ENCODE data around the gene LIPE.
"Not testable (repeated sequence)": the region's sequence is repeated elsewhere in the genome, so short reads cannot be mapped to it uniquely, and the experiment has no call there.

Gene LIPE

GRCh38 chr19:42468273-42468796, 41.1 kb upstream of the LIPE start:
- DNase-seq (ENCODE audit: insufficient read length, low spot score): no peak
- TF ChIP-seq PAX5 (IDR thresholded peaks at IDR 0.05; ENCODE audit: insufficient read depth, low read length, severe bottlenecking) (no peak), POU2F2 (IDR thresholded peaks at IDR 0.05; ENCODE audit: low read depth, low read length) (no peak), POLR2A (IDR thresholded peaks at IDR 0.05; ENCODE audit: low read depth, low read length) (no peak), TAF1 (IDR thresholded peaks at IDR 0.05; ENCODE audit: low read depth, low read length) (no peak), POLR2AphosphoS5 (IDR thresholded peaks at IDR 0.05; ENCODE audit: low read depth, low read length) (no peak), SPI1 (IDR thresholded peaks at IDR 0.05; ENCODE audit: low read depth, low read length) (no peak)
- no peak for FAIRE-seq

DNA sequence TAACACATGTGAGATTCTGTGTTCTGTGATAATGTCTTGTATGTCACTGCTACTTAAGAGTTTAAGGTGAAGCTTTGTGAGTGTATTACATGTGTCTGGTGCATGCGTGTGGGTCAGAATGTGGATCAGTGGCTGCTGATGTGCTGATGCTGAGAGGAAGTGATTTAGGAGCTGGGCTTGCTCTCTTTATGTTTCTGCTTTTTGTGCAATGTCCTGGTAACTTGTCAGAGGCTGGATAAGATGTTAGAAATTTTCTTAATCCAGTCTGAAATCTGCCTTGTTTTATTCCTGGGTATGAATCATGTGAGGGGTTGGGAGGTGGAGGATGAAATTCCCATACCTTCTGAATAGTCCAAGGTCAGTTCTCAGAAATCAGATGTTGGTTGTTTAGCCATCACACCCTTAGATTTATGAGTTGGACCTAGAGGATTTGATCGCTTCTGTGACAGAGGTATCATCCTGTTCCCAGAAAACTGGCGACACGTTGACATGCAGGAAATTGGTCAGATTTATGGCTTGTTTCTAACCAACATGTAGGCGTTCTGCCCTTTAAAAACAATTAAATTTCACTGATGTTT, 40.1 kb upstream of the LIPE start:
- FAIRE-seq: peak; percentile 33
- TF ChIP-seq SPI1 (IDR thresholded peaks at IDR 0.05; ENCODE audit: low read depth, low read length) (peak; percentile 74), POLR2A (IDR thresholded peaks at IDR 0.05; ENCODE audit: low read depth, low read length) (no peak), TAF1 (IDR thresholded peaks at IDR 0.05; ENCODE audit: low read depth, low read length) (no peak), POLR2AphosphoS5 (IDR thresholded peaks at IDR 0.05; ENCODE audit: low read depth, low read length) (no peak), PAX5 (IDR thresholded peaks at IDR 0.05; ENCODE audit: insufficient read depth, low read length, severe bottlenecking) (no peak), POU2F2 (IDR thresholded peaks at IDR 0.05; ENCODE audit: low read depth, low read length) (no peak)

GRCh38 chr19:42466521-42467182, 39.5 kb upstream of the LIPE start:
- peak; percentile 85 for FAIRE-seq

More for the DNA sequence above, 40.1 kb upstream of the LIPE start:
- DNase-seq (ENCODE audit: insufficient read length, low spot score): no peak

DNA sequence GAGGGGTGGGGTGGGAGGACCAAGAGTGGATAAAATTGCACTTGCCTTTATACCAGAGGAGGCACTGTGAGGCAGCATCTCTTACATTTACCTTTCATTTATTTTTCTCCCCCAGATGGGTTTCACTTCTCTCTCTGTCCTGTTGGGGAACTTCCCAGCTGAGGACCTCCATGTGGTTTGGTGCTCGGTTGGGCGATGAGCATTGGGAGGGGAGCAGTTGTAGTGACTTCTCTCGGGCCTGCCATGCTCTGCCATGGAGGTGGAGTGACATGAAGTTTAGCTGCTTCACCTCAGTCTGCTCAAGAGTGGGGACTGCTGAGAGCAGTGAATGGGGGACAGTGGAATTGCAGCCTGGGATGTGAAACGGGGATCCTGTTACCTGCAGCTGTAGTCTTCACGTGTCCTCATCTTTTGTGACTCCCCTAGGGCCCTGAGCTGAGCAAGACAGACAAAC, 38.7 kb upstream of the LIPE start:
- peak; percentile 39 for DNase-seq (ENCODE audit: insufficient read length, low spot score)
- TF ChIP-seq POLR2AphosphoS5 (IDR thresholded peaks at IDR 0.05; ENCODE audit: low read depth, low read length) (0 out of 2 replicates have a peak, but pooled peaks have one; percentile 65), POU2F2 (IDR thresholded peaks at IDR 0.05; ENCODE audit: low read depth, low read length) (0 out of 2 replicates have a peak, but pooled peaks have one; percentile 74), SPI1 (IDR thresholded peaks at IDR 0.05; ENCODE audit: low read depth, low read length) (peak; percentile 98), PAX5 (IDR thresholded peaks at IDR 0.05; ENCODE audit: insufficient read depth, low read length, severe bottlenecking) (no peak), POLR2A (IDR thresholded peaks at IDR 0.05; ENCODE audit: low read depth, low read length) (0 out of 2 replicates have a peak, but pooled peaks have one; percentile 29), TAF1 (IDR thresholded peaks at IDR 0.05; ENCODE audit: low read depth, low read length) (no peak)
- FAIRE-seq: peak; percentile 97

More at GRCh38 chr19:42466521-42467182, 39.5 kb upstream of the LIPE start:
- TF ChIP-seq POU2F2 (IDR thresholded peaks at IDR 0.05; ENCODE audit: low read depth, low read length) (peak; percentile 45; the same call in 1 of the 2 replicates), TAF1 (IDR thresholded peaks at IDR 0.05; ENCODE audit: low read depth, low read length) (no peak), POLR2AphosphoS5 (IDR thresholded peaks at IDR 0.05; ENCODE audit: low read depth, low read length) (0 out of 2 replicates have a peak, but pooled peaks have one; percentile 1), PAX5 (IDR thresholded peaks at IDR 0.05; ENCODE audit: insufficient read depth, low read length, severe bottlenecking) (no peak), POLR2A (IDR thresholded peaks at IDR 0.05; ENCODE audit: low read depth, low read length) (0 out of 2 replicates have a peak, but pooled peaks have one; percentile 33), SPI1 (IDR thresholded peaks at IDR 0.05; ENCODE audit: low read depth, low read length) (no peak)
- DNase-seq (ENCODE audit: insufficient read length, low spot score): peak; percentile 10

DNA sequence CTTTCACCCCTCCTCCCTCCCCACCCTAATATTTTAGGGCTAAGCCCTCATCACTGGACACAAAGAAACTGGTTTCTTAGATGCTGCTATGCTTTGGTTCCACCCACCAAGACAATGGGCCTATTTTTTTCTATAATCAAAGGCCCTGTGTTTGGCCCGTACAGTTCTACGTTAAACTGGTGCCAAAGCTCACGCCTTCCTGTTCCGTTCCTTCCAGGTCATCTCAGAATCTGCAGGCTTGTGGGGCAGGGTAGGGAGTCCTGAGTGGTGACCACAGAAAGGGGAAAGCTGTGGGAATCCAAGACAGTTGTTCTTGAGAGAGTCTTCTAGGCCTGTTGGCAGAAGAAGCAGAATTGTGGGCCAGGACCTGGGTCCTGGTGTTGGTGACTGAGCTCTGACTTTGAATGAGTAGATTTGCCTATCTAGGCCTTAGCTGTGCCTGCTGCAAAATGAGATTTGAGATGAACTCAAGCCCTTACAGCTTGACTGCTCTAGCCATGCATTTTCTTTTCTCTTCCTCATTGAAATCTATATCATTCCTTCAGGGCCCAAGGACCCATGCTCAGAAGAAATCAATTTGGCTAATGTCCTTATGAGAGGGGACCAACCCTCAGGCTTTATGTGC, 34.6 kb upstream of the LIPE start:
- no peak for FAIRE-seq
- DNase-seq (ENCODE audit: insufficient read length, low spot score): no peak
- TF ChIP-seq PAX5 (IDR thresholded peaks at IDR 0.05; ENCODE audit: insufficient read depth, low read length, severe bottlenecking) (no peak), POLR2A (IDR thresholded peaks at IDR 0.05; ENCODE audit: low read depth, low read length) (no peak), TAF1 (IDR thresholded peaks at IDR 0.05; ENCODE audit: low read depth, low read length) (no peak), SPI1 (IDR thresholded peaks at IDR 0.05; ENCODE audit: low read depth, low read length) (no peak), POU2F2 (IDR thresholded peaks at IDR 0.05; ENCODE audit: low read depth, low read length) (no peak), POLR2AphosphoS5 (IDR thresholded peaks at IDR 0.05; ENCODE audit: low read depth, low read length) (no peak)

GRCh38 chr19:42461231-42461630, 34.0 kb upstream of the LIPE start:
- not testable (repeated sequence) for DNase-seq (ENCODE audit: insufficient read length, low spot score); FAIRE-seq

DNA sequence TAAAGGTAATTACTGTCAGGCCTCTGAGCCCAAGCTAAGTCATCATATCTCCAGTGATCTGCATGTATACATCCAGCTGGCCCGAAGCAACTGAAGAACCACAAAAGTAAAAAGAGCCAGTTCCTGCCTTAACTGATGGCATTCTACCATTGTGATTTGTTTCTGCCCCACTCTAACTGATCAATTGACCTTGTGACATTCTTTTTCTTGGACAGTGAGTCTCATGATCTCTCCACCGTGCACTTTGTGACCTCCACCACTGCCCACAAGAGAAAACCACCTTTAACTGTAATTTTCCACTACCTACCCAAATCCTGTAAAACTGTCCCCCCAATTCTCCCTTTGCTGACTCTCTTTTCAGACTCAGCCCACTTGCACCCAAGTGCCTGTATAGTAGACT, 32.7 kb upstream of the LIPE start:
- no peak for TF ChIP-seq TAF1 (IDR thresholded peaks at IDR 0.05; ENCODE audit: low read depth, low read length)
- no peak for TF ChIP-seq POU2F2 (IDR thresholded peaks at IDR 0.05; ENCODE audit: low read depth, low read length)
- TF ChIP-seq PAX5 (IDR thresholded peaks at IDR 0.05; ENCODE audit: insufficient read depth, low read length, severe bottlenecking): no peak
- no peak for DNase-seq (ENCODE audit: insufficient read length, low spot score)
- no peak for FAIRE-seq

DNA sequence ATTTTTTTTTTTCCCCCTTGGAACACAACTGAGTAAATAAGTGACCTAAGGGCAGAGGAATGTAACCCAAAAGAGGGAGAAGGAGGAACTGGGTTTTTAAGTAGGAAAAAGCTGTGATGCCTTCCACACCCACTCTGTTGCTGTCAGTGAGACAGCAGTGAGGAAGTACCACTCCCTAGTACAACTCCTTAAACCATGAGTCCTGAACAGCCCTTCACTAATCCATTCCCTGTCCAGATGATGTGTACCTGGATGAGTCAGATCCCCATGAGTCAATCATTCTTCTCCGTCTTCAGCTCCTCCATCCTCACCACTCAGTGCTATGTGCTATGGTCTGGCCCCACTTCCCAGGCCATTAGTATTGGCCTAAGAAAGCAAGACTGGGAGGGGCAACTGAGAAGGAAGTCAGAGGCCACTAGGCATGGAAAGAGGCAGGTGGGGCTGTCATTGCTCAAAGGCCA, 28.5 kb upstream of the LIPE start:
- TF ChIP-seq SPI1 (IDR thresholded peaks at IDR 0.05; ENCODE audit: low read depth, low read length) (0 out of 2 replicates have a peak, but pooled peaks have one; percentile 1), POLR2A (IDR thresholded peaks at IDR 0.05; ENCODE audit: low read depth, low read length) (no peak), POLR2AphosphoS5 (IDR thresholded peaks at IDR 0.05; ENCODE audit: low read depth, low read length) (no peak), PAX5 (IDR thresholded peaks at IDR 0.05; ENCODE audit: insufficient read depth, low read length, severe bottlenecking) (no peak)
- no peak for DNase-seq (ENCODE audit: insufficient read length, low spot score)
- FAIRE-seq: no peak

- TF ChIP-seq POU2F2 (IDR thresholded peaks at IDR 0.05; ENCODE audit: low read depth, low read length): no peak
- no peak for TF ChIP-seq PAX5 (IDR thresholded peaks at IDR 0.05; ENCODE audit: insufficient read depth, low read length, severe bottlenecking)
- no peak for TF ChIP-seq TAF1 (IDR thresholded peaks at IDR 0.05; ENCODE audit: low read depth, low read length)
- no peak for TF ChIP-seq SPI1 (IDR thresholded peaks at IDR 0.05; ENCODE audit: low read depth, low read length)
- TF ChIP-seq POLR2A (IDR thresholded peaks at IDR 0.05; ENCODE audit: low read depth, low read length): no peak
- no peak for TF ChIP-seq POLR2AphosphoS5 (IDR thresholded peaks at IDR 0.05; ENCODE audit: low read depth, low read length)
- no peak for FAIRE-seq
These were observed 27.9 kb upstream of the LIPE start for GRCh38 chr19:42455086-42455485.

More at GRCh38 chr19:42455086-42455485, 27.9 kb upstream of the LIPE start:
- no peak for DNase-seq (ENCODE audit: insufficient read length, low spot score)

Measured in GM12891 (cell line).